Fibroblast of pulmonary artery (primary cell): Measurements from ENCODE around the gene PITPNM3.
A peak's percentile ranks its signal among the peaks of the same experiment; 100 is the strongest.

Experiments
- DNase-seq: peaks from one replicate; pipeline ENCODE4 v3.0.0-alpha.2; 2010; ENCODE audit warnings: low read depth
- H3K4me3 ChIP-seq: replicated peaks from 2 replicates; pipeline ENCODE4 v1.5.1; 2011; ENCODE audit warnings: low read depth, mild to moderate bottlenecking, control low read depth, low read length, moderate library complexity
- CTCF ChIP-seq: IDR thresholded peaks from 2 replicates; pipeline ENCODE4 v1.5.1; 2011; ENCODE audit warnings: mild to moderate bottlenecking, control low read depth, low read length, inconsistent platforms; ENCODE audit errors: missing control alignments

PITPNM3 gene

GRCh38 chr17:6480303-6480675 is 76.1 kb downstream of the PITPNM3 start:
- DNase-seq, result no peak
- no peak for TF ChIP-seq CTCF
- no peak overlapping the region for H3K4me3 ChIP-seq

GRCh38 chr17:6479622-6480302 is 76.6 kb downstream of the PITPNM3 start:
- DNase-seq, result peak; percentile 26
- H3K4me3 ChIP-seq, result no peak overlapping the region
- no peak for TF ChIP-seq CTCF

GRCh38 chr17:6478486-6478885 is 77.9 kb downstream of the PITPNM3 start:
- DNase-seq, result no peak
- no peak for TF ChIP-seq CTCF
- H3K4me3 ChIP-seq, result no peak overlapping the region

- no peak overlapping the region for H3K4me3 ChIP-seq
- no peak for DNase-seq
- no peak for TF ChIP-seq CTCF
These were observed 78.4 kb downstream of the PITPNM3 start for GRCh38 chr17:6477831-6478383.

- H3K4me3 ChIP-seq, result no peak overlapping the region
- no peak for TF ChIP-seq CTCF
- DNase-seq, result no peak
These were observed 79.6 kb downstream of the PITPNM3 start for GRCh38 chr17:6476810-6477179.

- no peak for DNase-seq
- H3K4me3 ChIP-seq, result no peak overlapping the region
- no peak for TF ChIP-seq CTCF
These were observed 80.1 kb downstream of the PITPNM3 start for GRCh38 chr17:6476076-6476809.

GRCh38 chr17:6475411-6475810 is 80.9 kb downstream of the PITPNM3 start:
- no peak for DNase-seq
- H3K4me3 ChIP-seq, result no peak overlapping the region
- no peak for TF ChIP-seq CTCF
